ENCODE results near the gene KRT7.

DNA sequence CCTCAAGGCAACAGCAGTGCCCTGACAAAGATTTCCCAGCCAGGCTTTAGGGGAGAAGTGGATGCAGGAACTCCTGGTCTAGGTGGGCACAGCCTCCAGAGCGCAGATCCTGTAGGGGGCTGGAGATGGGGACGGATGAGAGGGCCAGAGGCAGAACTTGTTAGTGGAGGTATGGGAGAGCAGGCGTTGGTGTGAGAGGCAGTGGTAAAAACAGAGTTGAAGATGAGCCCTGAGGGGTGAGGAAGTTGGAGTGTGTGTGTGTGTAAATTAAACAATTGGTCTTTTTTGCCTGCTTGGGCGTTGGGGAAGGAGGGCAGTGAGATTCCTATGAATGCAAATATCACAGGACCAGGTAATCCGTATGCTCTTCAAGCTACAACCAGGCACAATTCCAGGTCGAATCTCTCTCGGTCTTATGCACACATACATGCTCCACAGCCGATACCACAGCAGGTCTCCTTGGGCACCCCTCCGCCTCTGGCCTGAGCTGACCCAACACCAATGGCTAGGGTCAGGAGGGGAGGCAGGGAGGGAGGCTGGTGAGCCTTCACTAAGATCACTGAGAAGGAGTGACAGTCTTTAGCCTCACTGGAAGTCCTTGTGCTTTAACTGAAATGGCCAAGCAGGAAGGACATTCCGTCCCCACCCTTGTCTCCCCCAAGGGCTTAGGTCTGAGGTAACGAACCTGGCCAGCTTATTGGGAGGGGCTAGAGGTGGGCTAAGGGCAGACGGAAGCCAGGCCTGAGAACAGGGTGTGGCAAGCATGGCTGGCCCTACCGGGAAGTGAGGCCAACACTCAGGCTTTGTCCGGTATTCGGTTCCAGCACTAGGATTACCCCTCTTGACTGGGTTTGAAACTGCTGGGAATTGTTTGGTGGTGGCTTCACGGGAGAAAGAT lies 1.5 kb upstream of the KRT7 start:
- TF ChIP-seq, protein P1, sequence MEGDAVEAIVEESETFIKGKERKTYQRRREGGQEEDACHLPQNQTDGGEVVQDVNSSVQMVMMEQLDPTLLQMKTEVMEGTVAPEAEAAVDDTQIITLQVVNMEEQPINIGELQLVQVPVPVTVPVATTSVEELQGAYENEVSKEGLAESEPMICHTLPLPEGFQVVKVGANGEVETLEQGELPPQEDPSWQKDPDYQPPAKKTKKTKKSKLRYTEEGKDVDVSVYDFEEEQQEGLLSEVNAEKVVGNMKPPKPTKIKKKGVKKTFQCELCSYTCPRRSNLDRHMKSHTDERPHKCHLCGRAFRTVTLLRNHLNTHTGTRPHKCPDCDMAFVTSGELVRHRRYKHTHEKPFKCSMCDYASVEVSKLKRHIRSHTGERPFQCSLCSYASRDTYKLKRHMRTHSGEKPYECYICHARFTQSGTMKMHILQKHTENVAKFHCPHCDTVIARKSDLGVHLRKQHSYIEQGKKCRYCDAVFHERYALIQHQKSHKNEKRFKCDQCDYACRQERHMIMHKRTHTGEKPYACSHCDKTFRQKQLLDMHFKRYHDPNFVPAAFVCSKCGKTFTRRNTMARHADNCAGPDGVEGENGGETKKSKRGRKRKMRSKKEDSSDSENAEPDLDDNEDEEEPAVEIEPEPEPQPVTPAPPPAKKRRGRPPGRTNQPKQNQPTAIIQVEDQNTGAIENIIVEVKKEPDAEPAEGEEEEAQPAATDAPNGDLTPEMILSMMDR (IDR thresholded peaks at IDR 0.05; ENCODE audit: low read depth, low read length, missing input control): no peak
- TF ChIP-seq GABPA (IDR thresholded peaks at IDR 0.05 in 1 of 2, conservative IDR thresholded peaks at IDR 0.05 in 1 of 2) (no peak), TAF1 (conservative IDR thresholded peaks at IDR 0.05) (no peak), SP1 (IDR thresholded peaks at IDR 0.05) (no peak)
- TF ChIP-seq, protein P2, sequence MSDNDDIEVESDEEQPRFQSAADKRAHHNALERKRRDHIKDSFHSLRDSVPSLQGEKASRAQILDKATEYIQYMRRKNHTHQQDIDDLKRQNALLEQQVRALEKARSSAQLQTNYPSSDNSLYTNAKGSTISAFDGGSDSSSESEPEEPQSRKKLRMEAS (IDR thresholded peaks at IDR 0.05): no peak
- TF ChIP-seq, protein P3, sequence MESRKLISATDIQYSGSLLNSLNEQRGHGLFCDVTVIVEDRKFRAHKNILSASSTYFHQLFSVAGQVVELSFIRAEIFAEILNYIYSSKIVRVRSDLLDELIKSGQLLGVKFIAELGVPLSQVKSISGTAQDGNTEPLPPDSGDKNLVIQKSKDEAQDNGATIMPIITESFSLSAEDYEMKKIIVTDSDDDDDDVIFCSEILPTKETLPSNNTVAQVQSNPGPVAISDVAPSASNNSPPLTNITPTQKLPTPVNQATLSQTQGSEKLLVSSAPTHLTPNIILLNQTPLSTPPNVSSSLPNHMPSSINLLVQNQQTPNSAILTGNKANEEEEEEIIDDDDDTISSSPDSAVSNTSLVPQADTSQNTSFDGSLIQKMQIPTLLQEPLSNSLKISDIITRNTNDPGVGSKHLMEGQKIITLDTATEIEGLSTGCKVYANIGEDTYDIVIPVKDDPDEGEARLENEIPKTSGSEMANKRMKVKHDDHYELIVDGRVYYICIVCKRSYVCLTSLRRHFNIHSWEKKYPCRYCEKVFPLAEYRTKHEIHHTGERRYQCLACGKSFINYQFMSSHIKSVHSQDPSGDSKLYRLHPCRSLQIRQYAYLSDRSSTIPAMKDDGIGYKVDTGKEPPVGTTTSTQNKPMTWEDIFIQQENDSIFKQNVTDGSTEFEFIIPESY (IDR thresholded peaks at IDR 0.05): no peak

All from liver (tissue), 3 donors.